Measurements from ENCODE around the gene PALS1. TPM values are rescaled to one million over a fixed set of nuclear protein-coding genes. Genes with fewer than 3 reads are reported as not detected.

Gene PALS1
- total RNA-seq, 1 donor from 2014 or later = 43.0 TPM

GRCh38 chr14:67276131-67276530 is 34.9 kb downstream of the PALS1 start:
- Mint-ChIP-seq H3K9me3 (no peaks in the 10 kb centered on the region), H3K36me3 (peaks cover 38% of the 10 kb centered on the region), H3K27ac (peak overlapping the region; percentile 14), H3K4me3 (no peak overlapping the region), H3K27me3 (ENCODE audit: low read depth) (no peaks in the 10 kb centered on the region), H3K4me1 (peaks cover 23% of the 10 kb centered on the region)
- TF ChIP-seq CTCF (IDR thresholded peaks at IDR 0.05; ENCODE audit: unreplicated experiment) = no peak
- no peak for DNase-seq (ENCODE audit: low spot score in 2 of 2, unreplicated experiment in 2 of 2)

GRCh38 chr14:67280506-67280905 is 39.3 kb downstream of the PALS1 start:
- Mint-ChIP-seq H3K27me3 (ENCODE audit: low read depth) (no peaks in the 10 kb centered on the region), H3K9me3 (no peaks in the 10 kb centered on the region), H3K4me1 (peaks cover 34% of the 10 kb centered on the region), H3K27ac (peak overlapping the region; percentile 47), H3K4me3 (no peak overlapping the region), H3K36me3 (peaks cover 9% of the 10 kb centered on the region)
- DNase-seq (ENCODE audit: low spot score in 2 of 2, unreplicated experiment in 2 of 2) = no peak
- no peak for TF ChIP-seq CTCF (IDR thresholded peaks at IDR 0.05; ENCODE audit: unreplicated experiment)

- Mint-ChIP-seq H3K9me3 (no peaks in the 10 kb centered on the region), H3K36me3 (no peaks in the 10 kb centered on the region), H3K4me1 (peaks cover 15% of the 10 kb centered on the region), H3K4me3 (no peak overlapping the region), H3K27me3 (ENCODE audit: low read depth) (no peaks in the 10 kb centered on the region), H3K27ac (peak overlapping the region; percentile 26)
- TF ChIP-seq CTCF (IDR thresholded peaks at IDR 0.05; ENCODE audit: unreplicated experiment) = peak; percentile 77
- no peak for DNase-seq (ENCODE audit: low spot score in 2 of 2, unreplicated experiment in 2 of 2)
Measured at GRCh38 chr14:67285876-67286452, 44.7 kb downstream of the PALS1 start.

Other genes starting within 250 kb of the PALS1 start
- gene GARIN2, start 52.0 kb upstream of the PALS1 start, total RNA-seq = 0.40 to 0.60 TPM (median 0.47 TPM) in 3 replicates
- gene ATP6V1D, start 118.4 kb downstream of the PALS1 start, total RNA-seq = 41.7 to 45.2 TPM (median 41.9 TPM) in 3 replicates
- gene EIF2S1, start 118.9 kb downstream of the PALS1 start, total RNA-seq = 52.6 to 55.4 TPM (median 54.7 TPM) in 3 replicates
- gene PLEK2, start 170.7 kb downstream of the PALS1 start, total RNA-seq = 0.95 TPM in 1 of 3 replicates, not detected in the others
- 0.41 to 0.83 TPM (median 0.66 TPM) in 3 replicates for gene TMEM229B, start 247.3 kb downstream of the PALS1 start, total RNA-seq